Right kidney (tissue), 9 donors: ENCODE measurements around the gene ACSM2A.
"Not testable (repeated sequence)": the region's sequence is repeated elsewhere in the genome, so short reads cannot be mapped to it uniquely, and the experiment has no call there.

Source experiments
- DNase-seq: peaks from one replicate; pipeline ENCODE4 v3.0.0-alpha.2; 2016
- long read RNA-seq, 8 donors: transcript quantifications; one replicate each; lab custom pipeline, GENCODE V29; 2026

ACSM2A gene
- long read RNA-seq, donor 1, transcript ACSM2A-215 (2 exons, 1,216 nt) = minor isoform, 5 of 83 reads
- long read RNA-seq, donor 1, transcript ACSM2A-209 (14 exons, 2,837 nt) = major isoform, 6 of 83 reads
- long read RNA-seq, donor 1, partial matches to known transcripts = 46 of 83 reads
- long read RNA-seq, donor 1, other reads (novel, unspliced or antisense) = 25 of 83 reads
- long read RNA-seq, donor 2, partial matches to known transcripts = 26 of 42 reads
- long read RNA-seq, donor 2, other reads (novel, unspliced or antisense) = 9 of 42 reads
- long read RNA-seq, donor 3, transcript ACSM2A-209 (14 exons, 2,837 nt) = major isoform, 7 of 10 reads
- long read RNA-seq, donor 3, partial matches to known transcripts = 0 of 10 reads
- long read RNA-seq, donor 3, other reads (novel, unspliced or antisense) = 0 of 10 reads
- long read RNA-seq, donor 4, transcript ACSM2A-215 (2 exons, 1,216 nt) = major isoform, 8 of 58 reads
- long read RNA-seq, donor 4, transcript ACSM2A-209 (14 exons, 2,837 nt) = minor isoform, 6 of 58 reads
- long read RNA-seq, donor 4, partial matches to known transcripts = 30 of 58 reads
- long read RNA-seq, donor 4, other reads (novel, unspliced or antisense) = 14 of 58 reads
- long read RNA-seq, donor 5, transcript ACSM2A-209 (14 exons, 2,837 nt) = major isoform, 17 of 115 reads
- long read RNA-seq, donor 5, partial matches to known transcripts = 80 of 115 reads
- long read RNA-seq, donor 5, other reads (novel, unspliced or antisense) = 16 of 115 reads
- long read RNA-seq, donor 6, transcript ACSM2A-209 (14 exons, 2,837 nt) = major isoform, 7 of 55 reads
- long read RNA-seq, donor 6, partial matches to known transcripts = 37 of 55 reads
- long read RNA-seq, donor 6, other reads (novel, unspliced or antisense) = 9 of 55 reads
- long read RNA-seq, donor 7 = 0 reads
- long read RNA-seq, donor 8, transcript ACSM2A-209 (14 exons, 2,837 nt) = major isoform, 15 of 63 reads
- long read RNA-seq, donor 8, transcript ACSM2A-215 (2 exons, 1,216 nt) = minor isoform, 8 of 63 reads
- long read RNA-seq, donor 8, partial matches to known transcripts = 38 of 63 reads
- long read RNA-seq, donor 8, other reads (novel, unspliced or antisense) = 0 of 63 reads

DNA sequence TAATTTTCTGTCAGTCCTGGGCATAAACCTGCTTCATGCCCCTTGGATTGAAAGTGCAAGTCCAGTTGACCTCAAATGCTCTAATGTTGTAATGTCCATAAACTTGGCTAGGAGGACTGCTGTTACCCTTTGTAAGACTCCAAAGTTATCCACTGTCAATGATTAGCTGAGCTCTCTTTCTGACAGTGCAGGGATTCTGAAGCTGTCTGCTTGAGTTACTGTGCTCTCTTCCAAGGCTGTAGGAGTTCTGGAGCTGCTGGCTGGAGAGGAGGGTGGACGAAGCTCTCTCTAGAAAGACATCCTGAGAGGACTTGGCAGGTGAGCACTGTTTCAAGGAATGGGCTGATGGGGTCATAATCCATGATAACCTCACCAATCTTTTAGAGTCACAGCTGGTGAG lies at the start of gene ACSM2A:
Gene ACSM2A, plus strand, starts transcription at position 158 of the 400 bp plus-strand sequence. CDS start 8,594 bp downstream, outside the sequence.
- DNase-seq = not testable (repeated sequence)

- DNase-seq = no peak
Observed at GRCh38 chr16:20402651-20403050, 48.7 kb upstream of the ACSM2A start.

GRCh38 chr16:20404637-20405036 lies 46.7 kb upstream of the ACSM2A start, which contains the start of gene PDILT:
PDILT (minus strand) TSS chr16:20404737; CDS start chr16:20399300, 5,437 bp downstream.
- no peak for DNase-seq

DNA sequence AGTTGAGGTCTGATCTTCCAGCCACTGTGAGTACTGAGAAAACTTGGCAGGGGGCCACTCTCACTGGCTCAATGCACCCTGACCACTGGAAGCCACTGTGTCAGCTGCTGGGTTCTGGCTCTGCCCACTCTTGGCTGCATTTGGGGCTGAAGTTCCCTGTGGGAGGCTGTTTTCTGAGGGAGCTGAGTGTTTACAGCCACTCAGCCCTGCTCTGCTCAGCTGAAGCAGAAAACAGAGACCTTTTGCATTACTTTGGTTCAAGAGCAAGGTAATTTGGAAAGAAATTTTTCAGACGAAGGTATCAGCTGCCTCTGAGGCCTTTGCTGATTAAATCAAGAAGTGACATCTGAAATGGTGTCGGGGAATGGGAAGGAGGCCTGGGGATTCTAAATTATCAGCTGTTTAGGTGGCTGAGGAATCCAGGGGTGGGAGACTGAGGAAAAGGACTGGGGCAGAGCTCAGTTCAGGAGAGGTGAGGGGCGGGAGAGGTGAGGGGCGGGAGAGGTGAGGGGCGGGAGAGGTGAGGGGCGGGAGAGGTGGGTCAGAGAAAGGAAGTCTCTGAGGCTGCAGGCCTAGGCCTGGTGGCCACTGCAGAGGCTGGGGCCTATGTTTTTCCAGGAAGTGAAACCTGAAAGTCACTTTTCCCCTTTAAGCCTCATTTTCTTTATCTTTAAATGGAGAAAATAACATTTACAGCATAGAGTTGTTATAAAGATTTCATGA lies 41.8 kb upstream of the ACSM2A start, which contains the start of gene ACSM5:
Gene ACSM5, plus strand, starts transcription at position 137 of the 723 bp plus-strand sequence. CDS start 1,951 bp downstream, outside the sequence.
- no peak for DNase-seq

GRCh38 chr16:20410121-20410723 lies 41.1 kb upstream of the ACSM2A start:
- DNase-seq = no peak

DNA sequence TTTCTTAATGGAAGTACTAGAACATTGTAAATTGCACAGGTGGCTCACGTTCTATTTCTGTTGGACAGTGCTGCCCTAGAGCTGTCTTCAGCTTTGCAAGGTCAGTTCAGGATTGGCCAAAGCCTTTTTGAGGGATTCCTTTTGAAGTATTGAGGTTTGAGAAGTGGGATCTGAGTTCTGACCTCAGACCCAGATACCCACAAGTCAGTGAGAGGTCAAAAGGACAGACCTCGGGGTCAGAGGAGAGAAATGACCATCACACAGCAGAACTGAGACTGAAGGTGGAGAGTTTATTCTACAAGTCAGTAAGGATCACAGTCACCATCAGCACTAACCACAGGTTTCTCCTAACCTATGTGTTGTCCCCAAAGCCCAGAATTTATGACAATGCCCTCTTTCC lies 40.3 kb upstream of the ACSM2A start:
- no peak for DNase-seq

GRCh38 chr16:20415541-20415940 lies 35.8 kb upstream of the ACSM2A start:
- DNase-seq = no peak

DNA sequence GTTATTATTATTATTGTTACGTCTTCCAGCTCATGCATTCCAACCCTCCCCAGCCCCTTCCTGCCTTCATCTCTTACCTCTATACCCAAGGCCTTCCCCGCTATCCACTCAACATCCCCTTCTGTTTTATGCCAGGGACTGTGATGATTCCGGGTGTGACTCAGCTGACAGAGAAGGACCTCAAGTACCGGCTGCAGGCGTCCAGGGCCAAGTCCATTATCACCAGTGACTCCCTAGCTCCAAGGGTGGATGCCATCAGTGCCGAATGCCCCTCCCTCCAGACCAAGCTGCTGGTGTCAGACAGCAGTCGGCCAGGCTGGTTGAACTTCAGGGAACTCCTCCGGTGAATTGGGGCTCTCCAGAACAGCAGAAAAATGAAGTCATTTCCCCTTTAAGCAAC lies 32.2 kb upstream of the ACSM2A start:
- not testable (repeated sequence) for DNase-seq

DNA sequence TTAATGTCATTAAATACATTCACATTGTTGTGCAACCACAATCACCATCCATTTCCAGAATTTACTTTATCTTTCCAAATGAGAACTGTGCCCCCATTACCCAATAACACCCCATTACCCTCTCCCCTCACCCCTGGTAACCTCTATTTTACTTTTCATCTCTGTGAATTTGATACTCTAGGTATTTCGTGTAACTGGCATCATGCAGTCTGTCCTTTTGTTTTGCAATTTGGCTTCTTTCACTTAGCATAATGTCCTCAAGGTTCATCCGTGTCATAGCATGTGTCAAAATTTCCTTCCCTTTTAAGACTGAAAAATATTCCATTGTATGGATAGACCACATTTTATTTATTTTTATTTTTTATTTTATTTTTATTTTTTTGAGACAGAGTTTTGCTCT lies 29.6 kb upstream of the ACSM2A start:
- not testable (repeated sequence) for DNase-seq

GRCh38 chr16:20423772-20424128 lies 27.6 kb upstream of the ACSM2A start:
- not testable (repeated sequence) for DNase-seq

- no peak for DNase-seq
Observed at GRCh38 chr16:20424129-20424866, 27.0 kb upstream of the ACSM2A start.

DNA sequence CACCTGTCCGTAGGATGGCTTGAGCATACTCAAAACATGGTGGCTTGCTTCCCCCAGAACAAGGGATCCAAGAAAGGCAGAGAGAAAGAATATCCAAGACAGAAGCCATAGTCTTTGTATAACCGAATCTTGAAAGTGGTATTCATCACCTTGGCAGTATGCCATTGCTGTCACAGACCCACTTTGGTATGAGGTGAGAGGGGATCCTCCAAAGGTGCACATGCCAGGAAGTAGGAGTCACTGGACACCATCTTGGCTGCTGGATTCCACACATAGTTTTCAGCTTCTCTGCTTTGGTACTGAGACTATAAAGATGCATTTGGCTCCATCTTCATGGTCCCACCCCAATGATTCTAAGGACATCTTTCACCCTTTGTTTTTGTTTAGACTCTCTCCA lies 23.9 kb upstream of the ACSM2A start:
- DNase-seq = not testable (repeated sequence)

GRCh38 chr16:20429499-20429898 lies 21.8 kb upstream of the ACSM2A start:
- not testable (repeated sequence) for DNase-seq

DNA sequence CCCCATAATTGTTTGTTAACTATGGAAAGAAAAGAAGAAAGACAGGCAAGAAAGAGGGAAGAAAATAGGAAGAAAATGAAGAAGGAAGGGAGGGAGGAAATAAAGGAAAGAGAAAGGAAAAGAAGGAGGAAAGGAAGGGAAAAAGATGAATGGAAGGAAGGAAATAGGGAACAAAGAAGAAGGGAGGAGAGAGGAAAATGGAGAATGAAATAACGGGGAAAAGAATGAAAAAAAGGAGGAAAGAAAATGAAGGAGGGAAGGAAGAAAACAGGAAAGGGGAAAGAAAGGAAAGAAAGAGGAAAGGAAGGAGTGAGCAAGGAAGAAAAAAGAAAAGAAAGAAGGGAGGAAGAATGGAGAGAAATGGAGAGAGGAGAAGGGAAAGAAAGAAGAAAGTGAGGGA lies 20.8 kb upstream of the ACSM2A start:
- not testable (repeated sequence) for DNase-seq

DNA sequence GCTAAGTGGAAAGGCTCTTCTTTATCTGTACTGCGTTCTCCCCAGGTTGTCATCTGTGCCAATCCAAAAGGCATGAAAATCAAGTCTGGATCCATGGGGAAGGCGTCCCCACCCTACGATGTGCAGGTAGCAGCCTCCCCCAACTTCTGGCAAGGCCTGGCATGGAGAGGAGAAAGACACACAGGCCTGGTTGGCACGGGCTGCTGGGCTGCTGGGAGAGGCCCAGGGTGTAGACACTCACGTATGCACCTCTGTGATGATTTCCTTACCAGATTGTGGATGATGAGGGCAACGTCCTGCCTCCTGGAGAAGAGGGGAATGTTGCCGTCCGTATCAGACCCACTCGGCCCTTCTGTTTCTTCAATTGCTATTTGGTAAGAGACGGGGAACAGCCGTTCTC lies 20.4 kb upstream of the ACSM2A start:
- no peak for DNase-seq

GRCh38 chr16:20438950-20439349 lies 12.4 kb upstream of the ACSM2A start:
- not testable (repeated sequence) for DNase-seq

- not testable (repeated sequence) for DNase-seq
Observed at GRCh38 chr16:20439820-20440231, 11.5 kb upstream of the ACSM2A start.

DNA sequence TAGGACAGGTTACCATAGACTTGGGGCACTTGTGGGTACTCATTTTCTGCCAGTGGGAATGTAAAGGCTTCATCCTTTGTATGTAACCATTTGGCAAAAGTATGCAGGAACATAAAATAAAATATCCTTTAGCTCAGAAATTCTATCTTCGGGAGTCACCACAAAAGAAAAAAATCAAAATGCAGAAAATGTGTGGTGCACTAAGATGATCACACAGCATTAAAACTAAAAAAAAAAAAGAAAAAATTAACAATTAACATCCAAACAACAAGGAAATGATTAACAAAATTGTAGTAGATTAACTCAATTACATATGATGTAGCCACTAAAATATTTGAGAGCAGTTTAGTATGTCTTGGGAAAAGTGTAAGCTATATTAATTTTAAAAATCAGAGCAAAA lies 10.6 kb upstream of the ACSM2A start:
- peak; percentile 13 for DNase-seq

DNA sequence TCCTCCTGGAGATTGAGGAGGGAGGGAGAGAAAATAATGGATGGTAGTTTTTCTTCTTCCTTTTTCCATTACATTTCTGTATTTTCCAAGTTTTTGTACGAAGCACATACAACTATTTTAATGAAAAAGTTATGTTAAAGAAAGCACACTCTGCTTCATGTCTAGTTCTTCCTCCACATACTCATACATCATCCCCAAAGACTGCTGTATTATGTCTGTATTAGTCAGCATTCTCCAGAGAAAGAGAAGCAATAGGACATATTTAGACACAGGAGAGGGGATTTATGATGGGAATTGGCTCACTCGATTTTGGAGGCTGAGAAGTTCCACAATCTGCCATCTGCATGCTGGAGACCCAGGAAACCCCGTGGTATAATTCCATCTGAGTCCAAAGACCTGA lies 10.1 kb upstream of the ACSM2A start:
- DNase-seq = no peak

DNA sequence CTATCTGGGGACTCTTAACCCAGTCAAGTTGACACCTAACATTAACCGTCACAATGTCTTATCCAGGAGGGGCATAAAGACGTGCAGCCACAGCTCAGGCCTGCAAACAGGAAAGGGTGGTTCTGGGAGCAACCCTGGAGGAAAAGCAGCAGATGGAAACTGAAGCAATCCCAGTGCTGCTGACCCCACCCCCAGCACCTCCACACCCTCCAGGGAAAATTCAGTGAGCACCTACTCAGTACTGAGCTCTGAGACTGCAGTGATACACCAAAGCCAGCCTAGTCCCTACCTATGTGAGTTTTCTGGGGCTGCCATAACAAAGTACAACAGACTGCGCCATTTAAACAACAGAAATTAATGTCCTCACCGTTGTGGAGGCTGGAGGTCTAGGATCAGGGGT lies 9.5 kb upstream of the ACSM2A start:
- DNase-seq = not testable (repeated sequence)
